MM.1S (cell line): ENCODE results near the gene SNX9.

Experiments
- DNase-seq: peaks from one replicate; pipeline ENCODE4 v3.0.0-alpha.2; 2015
- H2AFZ ChIP-seq: fragments of 300-600 bp; sonication (generic); 2 replicates; pipeline ENCODE4 v1.6.0; 2016; ENCODE audit warnings: antibody characterized with exemption, low read length
- H3F3A ChIP-seq: fragments of 300-600 bp; sonication (generic); 2 replicates; pipeline ENCODE4 v1.6.1; 2016; ENCODE audit warnings: mild to moderate bottlenecking, antibody characterized with exemption, low read length, moderate library complexity, mixed read lengths; ENCODE audit not compliant: insufficient read depth
- H3K27ac ChIP-seq: fragments of 300-600 bp; sonication (generic); 2 replicates; pipeline ENCODE4 v1.5.1; 2016; ENCODE audit warnings: mild to moderate bottlenecking, low read length
- H3K27me3 ChIP-seq: fragments of 300-600 bp; sonication (generic); replicated peaks from 2 replicates; pipeline ENCODE4 v1.6.0; 2016; ENCODE audit warnings: low read length; ENCODE audit not compliant: insufficient read depth
- H3K36me3 ChIP-seq: fragments of 300-600 bp; sonication (generic); replicated peaks from 2 replicates; pipeline ENCODE4 v1.6.1; 2016; ENCODE audit warnings: mild to moderate bottlenecking, low read length, mixed read lengths; ENCODE audit not compliant: insufficient read depth
- H3K4me1 ChIP-seq: fragments of 300-600 bp; sonication (generic); 2 replicates; pipeline ENCODE4 v1.6.1; 2016; ENCODE audit warnings: low read length, mixed read lengths
- H3K4me2 ChIP-seq: fragments of 300-600 bp; sonication (generic); 2 replicates; pipeline ENCODE4 v1.6.0; 2016; ENCODE audit warnings: low read depth, low read length
- H3K4me3 ChIP-seq: fragments of 300-600 bp; sonication (generic); 2 replicates; pipeline ENCODE4 v1.5.1; 2016; ENCODE audit warnings: low read length, mixed read lengths
- H3K79me2 ChIP-seq: fragments of 300-600 bp; sonication (generic); 2 replicates; pipeline ENCODE4 v1.6.1; 2016; ENCODE audit warnings: mixed run types, low read length, mixed read lengths
- H3K9ac ChIP-seq: fragments of 300-600 bp; sonication (generic); 2 replicates; pipeline ENCODE4 v1.6.1; 2016; ENCODE audit warnings: low read length, mixed read lengths
- H3K9me2 ChIP-seq: fragments of 300-600 bp; sonication (generic); replicated peaks from 2 replicates; pipeline ENCODE4 v1.6.1; 2016; ENCODE audit warnings: mild to moderate bottlenecking, low read length, mixed read lengths; ENCODE audit not compliant: insufficient read depth
- H3K9me3 ChIP-seq: fragments of 300-600 bp; sonication (generic); replicated peaks from 2 replicates; pipeline ENCODE4 v1.6.1; 2016; ENCODE audit warnings: mild to moderate bottlenecking, low read length, mixed read lengths; ENCODE audit not compliant: insufficient read depth
- H4K20me1 ChIP-seq: fragments of 300-600 bp; sonication (generic); 2 replicates; pipeline ENCODE4 v1.6.1; 2016; ENCODE audit warnings: mild to moderate bottlenecking, low read length, moderate library complexity, mixed read lengths; ENCODE audit not compliant: insufficient read depth
- CTCF ChIP-seq: fragments of 300-600 bp; sonication (generic); IDR thresholded peaks from 2 replicates; pipeline ENCODE4 v1.5.1; 2016; ENCODE audit warnings: antibody characterized with exemption, low read length, mixed read lengths
- EZH2 ChIP-seq: fragments of 300-600 bp; sonication (generic); optimal IDR thresholded peaks from 2 replicates; pipeline ENCODE3; 2017; ENCODE audit warnings: low read depth, mild to moderate bottlenecking, antibody characterized with exemption, low read length, mixed read lengths
- EZH2phosphoT487 ChIP-seq: fragments of 300-600 bp; sonication (generic); IDR thresholded peaks from 2 replicates; pipeline ENCODE4 v1.6.1; 2018; ENCODE audit warnings: antibody characterized with exemption, low read length

SNX9 gene

GRCh38 chr6:157983406-157984119 lies 160.5 kb downstream of the SNX9 start:
- Histone ChIP-seq H3K4me1 (no peaks in the 10 kb centered on the region), H3K9me3 (no peaks in the 10 kb centered on the region), H2AFZ (no peak overlapping the region), H4K20me1 (no peaks in the 10 kb centered on the region), H3K4me3 (peak overlapping the region; percentile 74; the same call in 1 of the 2 replicates), H3K27ac (no peak overlapping the region), H3K9me2 (no peaks in the 10 kb centered on the region), H3K36me3 (no peaks in the 10 kb centered on the region), H3K4me2 (peak overlapping the region; percentile 73), H3F3A (peaks cover 4% of the 10 kb centered on the region; the same call in 1 of the 2 replicates), H3K27me3 (no peaks in the 10 kb centered on the region), H3K9ac (no peak overlapping the region), H3K79me2 (peaks cover 62% of the 10 kb centered on the region)
- DNase-seq = no peak
- TF ChIP-seq EZH2 = no peak
- TF ChIP-seq CTCF = no peak
- TF ChIP-seq EZH2phosphoT487 = no peak

- H4K20me1 ChIP-seq = no peaks in the 10 kb centered on the region
- no peaks in the 10 kb centered on the region for H3K4me1 ChIP-seq
- no peaks in the 10 kb centered on the region for H3K9me3 ChIP-seq
- peaks cover 68% of the 10 kb centered on the region for H3K79me2 ChIP-seq
- peaks cover 4% of the 10 kb centered on the region; the same call in 1 of the 2 replicates for H3F3A ChIP-seq
- H3K27me3 ChIP-seq = no peaks in the 10 kb centered on the region
- no peak for TF ChIP-seq EZH2
- TF ChIP-seq EZH2phosphoT487 = no peak
- TF ChIP-seq CTCF = no peak
- no peak for DNase-seq
- no peak overlapping the region for H2AFZ ChIP-seq
- no peaks in the 10 kb centered on the region for H3K9me2 ChIP-seq
- no peak overlapping the region for H3K9ac ChIP-seq
- H3K4me3 ChIP-seq = no peak overlapping the region
- H3K36me3 ChIP-seq = no peaks in the 10 kb centered on the region
- no peak overlapping the region for H3K27ac ChIP-seq
- no peak overlapping the region for H3K4me2 ChIP-seq
These were observed 161.1 kb downstream of the SNX9 start for GRCh38 chr6:157984128-157984527.

- Histone ChIP-seq H4K20me1 (no peaks in the 10 kb centered on the region), H2AFZ (no peak overlapping the region), H3K27me3 (no peaks in the 10 kb centered on the region), H3K9me3 (no peaks in the 10 kb centered on the region), H3K4me1 (no peaks in the 10 kb centered on the region), H3K79me2 (peaks cover 72% of the 10 kb centered on the region), H3K9me2 (no peaks in the 10 kb centered on the region), H3K36me3 (no peaks in the 10 kb centered on the region), H3K4me2 (no peak overlapping the region), H3K9ac (no peak overlapping the region), H3K27ac (no peak overlapping the region), H3K4me3 (no peak overlapping the region), H3F3A (peaks cover 4% of the 10 kb centered on the region; the same call in 1 of the 2 replicates)
- TF ChIP-seq EZH2phosphoT487 (no peak), EZH2 (no peak)
- no peak for DNase-seq
These were observed 161.7 kb downstream of the SNX9 start for GRCh38 chr6:157984686-157985225.
